ENCODE measurements around the gene HOXD4. TPM values are rescaled to one million over a fixed set of nuclear protein-coding genes. Genes with fewer than 3 reads are reported as not detected.

The HOXD4 gene
- total RNA-seq, 1 donor from 2014 or later = 4.4 TPM

DNA sequence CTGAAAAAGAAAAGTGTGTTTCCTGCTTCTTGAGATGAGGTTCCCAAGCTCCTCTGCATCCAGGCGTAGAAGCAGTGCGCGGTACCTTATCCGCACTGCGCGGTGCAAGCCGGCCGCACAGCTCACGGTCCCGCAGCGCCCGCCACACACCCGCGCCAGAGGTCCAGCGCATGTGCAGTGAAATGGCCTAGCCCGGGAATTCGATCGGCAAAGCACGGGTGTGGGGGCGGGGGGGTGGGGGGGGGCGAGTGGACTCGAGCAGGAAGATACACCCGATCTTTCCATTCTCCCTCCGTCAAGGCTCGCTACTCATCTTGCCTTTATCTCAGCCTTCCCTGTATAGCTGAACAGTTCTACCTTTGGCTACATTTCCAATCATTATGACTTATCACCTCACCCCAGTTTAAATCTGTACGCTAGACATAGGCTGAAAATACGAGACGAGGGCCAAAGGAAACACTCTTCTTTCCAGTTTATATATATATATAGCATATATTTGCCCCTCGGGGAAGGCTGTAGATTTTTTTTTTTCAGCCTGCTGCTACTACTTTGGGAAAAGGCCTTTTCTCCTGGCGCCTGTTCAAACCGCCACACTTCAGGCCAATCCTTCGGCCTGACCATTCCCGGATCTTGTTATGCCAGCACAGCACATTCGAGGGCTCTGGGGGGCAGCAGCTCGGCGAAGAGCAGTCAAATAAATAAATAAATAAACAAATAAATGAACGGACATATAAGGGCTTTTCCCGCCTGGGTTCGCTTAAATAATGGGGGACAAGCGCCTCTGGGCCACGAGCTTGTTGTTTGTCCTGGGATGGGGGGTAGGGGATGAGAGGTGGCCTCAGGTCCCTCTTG is 11.5 kb upstream of the HOXD4 start:
- DNase-seq (ENCODE audit: low read depth in 2 of 2) = peak; percentile 7 to 80

- peak; percentile 75 to 90 for DNase-seq (ENCODE audit: low read depth in 2 of 2)
Observed at GRCh38 chr2:176140513-176141317, 10.6 kb upstream of the HOXD4 start.

GRCh38 chr2:176142281-176142680 is 9.1 kb upstream of the HOXD4 start:
- no peak for DNase-seq (ENCODE audit: low read depth in 2 of 2)

DNA sequence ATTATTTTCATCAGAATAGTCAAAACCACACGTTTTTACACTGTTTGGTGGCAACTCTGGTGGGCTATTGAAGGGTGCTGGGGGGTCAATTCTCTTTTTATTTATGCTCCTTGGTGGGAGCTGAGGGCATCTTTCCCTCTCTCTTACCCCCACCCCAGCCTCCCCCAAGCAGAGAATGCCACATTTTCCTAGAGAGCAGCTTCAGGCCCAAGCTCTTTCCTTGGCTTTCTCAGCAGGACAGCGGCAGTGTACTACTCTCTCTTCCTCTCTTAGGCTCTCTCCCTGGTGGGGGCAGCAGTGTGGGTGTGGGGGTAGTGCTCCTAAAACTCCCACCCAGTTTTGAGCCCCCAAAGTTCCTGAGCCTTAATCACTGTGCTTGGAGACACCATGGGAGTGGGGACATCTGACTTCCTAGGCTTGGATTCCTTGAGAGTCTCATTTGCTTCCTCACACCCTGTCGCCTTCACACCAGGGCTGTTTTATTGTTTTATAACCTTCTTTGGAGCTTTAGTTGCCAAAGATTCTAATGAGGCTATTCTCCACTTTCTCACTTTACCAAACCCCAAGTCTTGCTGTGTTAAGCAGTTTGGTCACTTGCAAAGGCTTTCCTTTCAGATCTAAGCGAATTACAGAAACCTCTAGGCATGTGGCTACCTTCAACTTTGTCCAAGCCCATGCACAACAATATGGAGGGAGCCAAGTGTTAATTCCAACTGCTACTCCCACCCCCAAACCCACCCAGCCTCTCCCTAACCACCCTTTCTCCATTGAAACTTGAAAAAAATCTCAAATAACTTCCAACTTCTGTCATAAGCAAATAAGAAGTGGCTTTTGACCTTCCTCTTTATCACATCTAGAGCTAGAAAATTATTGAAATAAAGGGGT is 6.0 kb upstream of the HOXD4 start:
- no peak for DNase-seq (ENCODE audit: low read depth in 2 of 2)

- no peak for DNase-seq (ENCODE audit: low read depth in 2 of 2)
Observed at GRCh38 chr2:176146101-176146500, 5.2 kb upstream of the HOXD4 start.

- no peak for DNase-seq (ENCODE audit: low read depth in 2 of 2)
Observed at GRCh38 chr2:176146645-176147044, 4.7 kb upstream of the HOXD4 start.

- DNase-seq (ENCODE audit: low read depth in 2 of 2) = no peak
Observed at GRCh38 chr2:176147210-176147799, 4.0 kb upstream of the HOXD4 start.

- DNase-seq (ENCODE audit: low read depth in 2 of 2) = no peak
Observed at GRCh38 chr2:176147800-176148496, 3.4 kb upstream of the HOXD4 start.

- no peak for DNase-seq (ENCODE audit: low read depth in 2 of 2)
Observed at GRCh38 chr2:176148751-176149421, 2.5 kb upstream of the HOXD4 start.

GRCh38 chr2:176149481-176149938 is 1.8 kb upstream of the HOXD4 start:
- DNase-seq (ENCODE audit: low read depth in 2 of 2) = no peak

DNA sequence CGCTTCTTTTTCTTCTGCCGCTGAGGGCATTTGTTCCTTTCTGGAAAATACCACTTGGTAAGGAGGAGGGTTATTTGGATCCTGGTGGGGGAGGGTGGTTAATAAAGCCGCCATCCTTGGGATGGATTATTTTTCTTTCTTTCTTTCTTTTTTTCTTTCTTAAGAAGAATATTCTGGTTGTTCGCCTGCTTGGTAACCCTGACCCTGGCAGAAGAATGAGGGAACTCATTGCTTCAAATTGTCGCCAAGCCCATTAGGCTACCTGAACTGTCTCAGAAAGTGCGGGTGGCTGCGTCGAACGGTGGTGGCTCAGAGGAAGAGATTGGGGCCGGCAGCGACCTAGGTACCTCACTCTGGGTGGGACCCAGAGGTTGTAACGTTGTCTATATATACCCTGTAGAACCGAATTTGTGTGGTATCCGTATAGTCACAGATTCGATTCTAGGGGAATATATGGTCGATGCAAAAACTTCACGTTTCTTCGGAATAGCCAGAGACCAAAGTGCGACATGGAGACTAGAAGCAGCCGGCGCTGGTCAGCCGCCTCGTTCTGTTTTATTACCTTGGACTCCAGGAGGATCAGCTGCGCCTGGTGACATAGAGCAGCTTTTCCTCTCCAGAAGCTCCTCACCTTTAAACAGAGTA is 1.3 kb upstream of the HOXD4 start:
- DNase-seq (ENCODE audit: low read depth in 2 of 2) = no peak

DNA sequence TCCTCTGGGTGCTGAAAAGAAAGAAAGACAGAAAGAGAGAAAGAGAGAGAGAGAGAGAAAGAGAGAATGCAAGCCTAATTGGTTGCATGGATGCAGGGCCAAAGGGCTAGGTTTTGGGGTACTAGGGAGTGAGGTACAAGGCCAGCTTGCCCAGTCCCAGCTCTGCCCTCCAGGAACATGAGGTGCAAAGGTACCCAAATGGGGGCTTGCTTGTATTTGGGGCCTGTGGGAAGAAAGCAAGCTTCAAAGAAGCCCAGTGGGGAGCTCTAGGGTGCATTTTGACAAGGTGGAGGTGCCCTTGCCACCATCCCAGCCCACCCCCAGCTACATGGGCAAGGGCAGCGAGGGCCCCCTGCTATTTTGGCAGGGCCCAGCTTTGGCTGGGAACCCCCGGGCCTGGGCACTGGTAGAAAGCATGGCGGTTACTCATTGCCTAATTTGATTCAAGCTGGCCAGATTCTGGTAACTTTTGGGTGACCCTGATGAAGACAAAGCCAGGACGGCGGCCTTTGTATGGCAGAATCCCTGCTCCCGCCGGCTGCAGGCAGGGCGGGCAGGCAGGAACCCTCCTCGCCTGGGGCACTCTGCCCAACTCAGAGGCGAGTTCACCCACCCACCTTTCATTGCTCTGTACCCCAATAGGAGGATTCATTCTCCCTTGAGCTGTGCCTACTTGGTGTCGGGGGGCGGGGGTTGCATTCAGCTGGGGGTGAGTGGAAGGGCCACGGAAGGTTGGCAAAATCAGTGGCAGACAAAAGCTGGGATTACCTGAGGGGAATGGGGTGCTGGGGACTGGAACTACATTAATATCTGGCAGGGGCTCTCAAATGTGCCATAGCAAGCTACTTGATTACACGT is 537 bp upstream of the HOXD4 start:
- DNase-seq (ENCODE audit: low read depth in 2 of 2) = no peak

- no peak for DNase-seq (ENCODE audit: low read depth in 2 of 2)
Observed at GRCh38 chr2:176152350-176153181, 1.2 kb downstream of the HOXD4 start.

DNA sequence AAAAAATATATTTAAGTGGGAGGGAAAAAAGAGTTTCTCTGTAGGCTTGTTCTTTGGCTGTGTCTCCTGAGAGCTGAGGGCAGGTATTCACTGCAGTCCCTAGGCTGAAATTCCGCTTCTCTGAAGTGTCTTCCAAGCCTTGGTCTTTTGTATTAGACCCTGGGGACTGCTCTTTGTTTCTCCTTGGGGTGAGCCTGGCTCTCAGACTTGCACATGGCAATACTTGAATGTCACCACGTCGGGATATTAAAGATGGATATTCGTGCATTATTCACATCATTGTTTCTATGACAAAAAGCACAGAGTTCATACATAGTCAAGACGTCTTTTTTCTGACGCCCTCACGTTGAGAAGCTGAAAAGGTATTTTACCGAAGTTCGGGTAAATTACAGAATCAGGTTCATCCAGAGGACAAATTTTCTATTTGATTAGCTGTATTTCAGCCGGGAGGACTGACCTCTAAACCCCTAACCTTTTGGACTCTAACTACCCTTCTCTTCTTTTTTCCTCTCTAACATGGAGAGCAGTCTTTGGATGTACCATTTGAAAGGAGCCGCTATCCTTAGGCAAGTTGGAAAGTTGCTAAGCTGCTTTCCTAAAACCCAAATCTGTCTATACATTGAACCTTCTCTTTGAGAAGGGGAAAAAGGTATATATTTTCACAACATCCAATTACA is 3.4 kb downstream of the HOXD4 start:
- no peak for DNase-seq (ENCODE audit: low read depth in 2 of 2)

DNA sequence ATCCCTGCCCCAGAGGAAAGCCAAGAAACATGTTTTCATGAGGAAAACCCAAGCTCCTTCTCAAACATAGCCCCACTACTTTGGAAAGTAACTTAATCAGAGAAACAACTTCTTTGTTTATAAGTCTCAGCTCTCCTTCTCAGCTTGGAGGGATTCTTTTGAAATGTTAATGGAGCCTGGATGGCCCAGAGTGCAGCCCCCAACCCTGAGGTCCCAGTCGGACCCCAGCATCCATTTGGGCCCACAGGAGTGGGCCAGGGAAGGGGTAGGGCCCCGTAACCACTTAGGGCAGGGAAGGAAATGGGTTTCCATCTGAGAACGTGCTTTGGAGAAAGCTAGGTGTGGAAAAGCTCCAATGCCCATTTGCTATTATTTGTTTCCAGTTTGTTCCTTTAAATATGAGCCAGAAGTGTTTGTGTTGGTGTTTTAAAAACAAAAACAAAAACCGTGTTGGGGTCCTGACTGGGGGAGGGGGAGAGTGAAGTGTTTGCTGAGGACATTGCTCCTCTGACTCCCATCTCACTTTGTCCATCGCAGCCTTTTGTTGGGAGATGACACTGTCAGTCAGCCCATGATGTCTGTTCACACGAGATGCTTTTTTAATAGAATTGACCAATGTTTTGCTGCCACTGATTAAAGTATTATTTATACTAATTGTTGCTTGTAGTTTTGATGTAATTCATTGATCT is 4.2 kb downstream of the HOXD4 start:
- DNase-seq (ENCODE audit: low read depth in 2 of 2) = no peak

- no peak for DNase-seq (ENCODE audit: low read depth in 2 of 2)
Observed at GRCh38 chr2:176156301-176156806, 5.0 kb downstream of the HOXD4 start.

Data from lung microvascular endothelial cell (primary cell).